HepG2 (cell line): Measurements from ENCODE around the gene RFC1. TPM values are rescaled to one million over a fixed set of nuclear protein-coding genes. Genes with fewer than 3 reads are reported as not detected.

Experiments used
- CAMTA2 ChIP-seq: sonication (generic); formaldehyde crosslinking; IDR thresholded peaks from 2 replicates; pipeline ENCODE4 v1.4.0; 2020; ENCODE audit warnings: mild to moderate bottlenecking, missing genetic modification reagents, borderline replicate concordance
- FOXO4 ChIP-seq: sonication (generic); formaldehyde crosslinking; conservative IDR thresholded peaks from 2 replicates; pipeline ENCODE4 v1.8.1; 2023; ENCODE audit warnings: missing genetic modification reagents
- KDM2A ChIP-seq: sonication (generic); formaldehyde crosslinking; IDR thresholded peaks from 2 replicates; pipeline ENCODE4 v1.4.0; 2020; ENCODE audit warnings: low read depth, missing genetic modification reagents, borderline replicate concordance
- KLF11 ChIP-seq: IDR thresholded peaks from 2 replicates; pipeline ENCODE4 v1.6.1; 2016; ENCODE audit warnings: missing compliant biosample characterization
- MYPOP ChIP-seq: sonication (generic); formaldehyde crosslinking; IDR thresholded peaks from 2 replicates; pipeline ENCODE4 v1.8.1; 2023; ENCODE audit warnings: mild to moderate bottlenecking, moderate library complexity, missing genetic modification reagents
- NFKBIZ ChIP-seq: IDR thresholded peaks from 2 replicates; pipeline ENCODE4 v1.6.1; 2018; ENCODE audit warnings: missing genetic modification reagents, missing compliant biosample characterization
- PAXIP1 ChIP-seq: sonication (generic); formaldehyde crosslinking; conservative IDR thresholded peaks from 2 replicates; pipeline ENCODE4 v1.4.0; 2020; ENCODE audit warnings: mild to moderate bottlenecking, missing genetic modification reagents, moderate library complexity
- RXRB ChIP-seq: IDR thresholded peaks from 2 replicates; pipeline ENCODE4 v1.6.1; 2016; ENCODE audit warnings: borderline replicate concordance, missing genetic modification reagents, missing compliant biosample characterization
- SIX1 ChIP-seq: sonication (generic); formaldehyde crosslinking; IDR thresholded peaks from 2 replicates; pipeline ENCODE4 v1.4.0; 2020; ENCODE audit warnings: missing genetic modification reagents, borderline replicate concordance
- SIX4 ChIP-seq: sonication (generic); formaldehyde crosslinking; IDR thresholded peaks from 2 replicates; pipeline ENCODE4 v1.4.0; 2020; ENCODE audit warnings: missing genetic modification reagents
- UBTF ChIP-seq: sonication (generic); formaldehyde crosslinking; IDR thresholded peaks from 2 replicates; pipeline ENCODE4 v1.4.0; 2020; ENCODE audit warnings: mild to moderate bottlenecking, missing genetic modification reagents
- ZNF362 ChIP-seq: sonication (generic); formaldehyde crosslinking; IDR thresholded peaks from 2 replicates; pipeline ENCODE4 v1.4.0; 2020; ENCODE audit warnings: missing genetic modification reagents, mild to moderate bottlenecking, borderline replicate concordance
- ZNF512B ChIP-seq: sonication (generic); formaldehyde crosslinking; IDR thresholded peaks from 2 replicates; pipeline ENCODE4 v1.5.1; 2020; ENCODE audit warnings: missing genetic modification reagents, mild to moderate bottlenecking, borderline replicate concordance
- ZNF567 ChIP-seq: sonication (generic); formaldehyde crosslinking; IDR thresholded peaks from 2 replicates; pipeline ENCODE4 v1.8.1; 2023; ENCODE audit warnings: mild to moderate bottlenecking, missing genetic modification reagents, borderline replicate concordance
- polyA plus RNA-seq, 8 experiments: library from polyadenylated mRNA; depleted of rRNA in 3 of 8; stranded (reverse) in 7 of 8; unstranded in 1 of 8; fragments of >200 nt; fragmentation: Illumina TruSeq in 4 of 8; extraction: Trizol in 4 of 8; gene quantifications; 2 replicates each; pipeline versions ENCODE4 v1.2.1 to v1.2.3, GENCODE V29; 2011 to 2016; ENCODE audit warnings: low read depth in 4 of 8, missing spikeins in 1 of 8, mixed read lengths in 1 of 8; ENCODE audit not compliant: insufficient read depth in 1 of 8
- total RNA-seq, 5 experiments: library from RNA; depleted of rRNA; stranded (reverse); fragments of >200 nt; fragmentation: Illumina TruSeq; extraction: Trizol; gene quantifications; 2 replicates each; pipeline ENCODE4 v1.2.3, GENCODE V29; 2016; ENCODE audit warnings: low read depth in 1 of 5

RFC1 gene
- total and polyA plus RNA-seq, 2 of the 13 experiments (the other 11 are each of a cell fraction or from before 2014, with no cell fraction given) = 15.9 to 78.8 TPM

- TF ChIP-seq KDM2A (CRISPR knock-in tag) (peak; percentile 87), SIX1 (0 out of 2 replicates have a peak, but pooled peaks have one; percentile 19), NFKBIZ (CRISPR knock-in tag) (peak; percentile 70; the same call in 1 of the 2 replicates), ZNF567 (CRISPR knock-in tag) (no peak), FOXO4 (no peak), ZNF512B (no peak), PAXIP1 (CRISPR knock-in tag) (peak; percentile 72), ZNF362 (CRISPR knock-in tag) (peak; percentile 52; the same call in 1 of the 2 replicates), MYPOP (CRISPR knock-in tag) (no peak), CAMTA2 (no peak), RXRB (CRISPR knock-in tag) (peak; percentile 65; the same call in 1 of the 2 replicates), UBTF (CRISPR knock-in tag) (peak; percentile 27; the same call in 1 of the 2 replicates), KLF11 (CRISPR knock-in tag) (0 out of 2 replicates have a peak, but pooled peaks have one; percentile 36), SIX4 (CRISPR knock-in tag) (no peak)
These were observed 40.8 kb upstream of the RFC1 start, which contains the start of gene KLB (continued) for GRCh38 chr4:39406763-39407583.
